NT2/D1 (cell line): ENCODE measurements around the gene TTYH2.

ENCODE experiments used
- SUZ12 ChIP-seq: IDR thresholded peaks from 2 replicates; pipeline ENCODE4 v1.6.1; 2011; ENCODE audit not compliant: insufficient read length, insufficient read depth; ENCODE audit errors: extremely low read depth
- YY1 ChIP-seq: IDR thresholded peaks from 2 replicates; pipeline ENCODE4 v1.6.1; 2011; ENCODE audit not compliant: insufficient read length, insufficient read depth
- ZNF274 ChIP-seq: IDR thresholded peaks from 2 replicates; pipeline ENCODE4 v1.6.1; 2011; ENCODE audit warnings: mild to moderate bottlenecking, low read depth, low read length

DNA sequence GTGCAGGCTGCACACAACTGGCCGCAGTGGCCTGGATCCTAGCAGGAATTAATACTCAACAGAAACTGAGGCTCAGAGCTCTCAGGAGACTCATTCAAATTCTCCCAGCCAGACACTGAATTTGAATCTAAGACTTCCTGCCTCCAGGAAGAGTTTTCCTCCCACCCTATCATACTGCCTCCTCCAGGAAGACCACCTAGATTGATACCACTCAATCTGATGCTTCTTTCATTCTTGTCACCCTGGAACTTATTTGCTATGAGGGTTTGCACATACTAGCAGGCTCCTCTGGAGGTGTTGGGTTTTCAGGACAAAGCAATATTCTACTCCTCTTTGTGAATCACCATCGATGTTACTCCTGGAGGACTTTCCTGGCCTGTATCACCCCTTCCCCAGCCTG, 15.6 kb upstream of the TTYH2 start:
- TF ChIP-seq YY1 (no peak), ZNF274 (no peak), SUZ12 (no peak)
